Measurements from ENCODE around the gene AJAP1. TPM values are rescaled to one million over a fixed set of nuclear protein-coding genes. Genes with fewer than 3 reads are reported as not detected.

The AJAP1 gene
- total and polyA plus RNA-seq, 7 donors = 0.04 to 0.95 (median 0.55) TPM; not detected in 1

GRCh38 chr1:4627353-4627752, 27.1 kb upstream of the AJAP1 start:
- H3K9me3 ChIP-seq = no peaks in the 10 kb centered on the region
- peak; percentile 49 for DNase-seq
- 67 to 79% methylated on average over 12 of the region's 12 CpGs for WGBS, 2 donors
- no peaks in the 10 kb centered on the region for H3K27me3 ChIP-seq
- no peak overlapping the region for H3K27ac ChIP-seq
- H3K4me3 ChIP-seq = no peak overlapping the region
- H3K36me3 ChIP-seq = no peaks in the 10 kb centered on the region
- H3K4me1 ChIP-seq = no peaks in the 10 kb centered on the region
- TF ChIP-seq POLR2A (IDR thresholded peaks at IDR 0.05) (no peak), EP300 (IDR thresholded peaks at IDR 0.05) (no peak), CTCF (IDR thresholded peaks at IDR 0.05) (no peak), POLR2AphosphoS5 (IDR thresholded peaks at IDR 0.05) (no peak)
- intact Hi-C loops (cut with DNase I) = no loop called here

- no peak overlapping the region for H3K27ac ChIP-seq
- no peak for DNase-seq
- no peak overlapping the region for H3K4me3 ChIP-seq
- intact Hi-C loops (cut with DNase I) = no loop called here
- no peaks in the 10 kb centered on the region for H3K9me3 ChIP-seq
- no peaks in the 10 kb centered on the region for H3K27me3 ChIP-seq
- no peak for TF ChIP-seq CTCF (IDR thresholded peaks at IDR 0.05)
- no peak for TF ChIP-seq POLR2AphosphoS5 (IDR thresholded peaks at IDR 0.05)
- TF ChIP-seq EP300 (IDR thresholded peaks at IDR 0.05) = no peak
- TF ChIP-seq POLR2A (IDR thresholded peaks at IDR 0.05) = no peak
- H3K36me3 ChIP-seq = no peaks in the 10 kb centered on the region
- H3K4me1 ChIP-seq = no peaks in the 10 kb centered on the region
- 81 to 89% methylated on average over 7 of the region's 7 CpGs for WGBS, 2 donors
Observed at GRCh38 chr1:4628992-4629391, 25.4 kb upstream of the AJAP1 start.

GRCh38 chr1:4630561-4630960, 23.8 kb upstream of the AJAP1 start:
- TF ChIP-seq EP300 (IDR thresholded peaks at IDR 0.05) (no peak), POLR2A (IDR thresholded peaks at IDR 0.05) (no peak), CTCF (IDR thresholded peaks at IDR 0.05) (no peak), POLR2AphosphoS5 (IDR thresholded peaks at IDR 0.05) (no peak)
- DNase-seq = no peak
- H3K27me3 ChIP-seq = no peaks in the 10 kb centered on the region

GRCh38 chr1:4631321-4631720, 23.1 kb upstream of the AJAP1 start:
- no peak for DNase-seq
- no peaks in the 10 kb centered on the region for H3K36me3 ChIP-seq
- no peaks in the 10 kb centered on the region for H3K9me3 ChIP-seq
- H3K4me3 ChIP-seq = no peak overlapping the region
- no peaks in the 10 kb centered on the region for H3K4me1 ChIP-seq
- 63 to 76% methylated on average over 5 of the region's 5 CpGs for WGBS, 2 donors
- intact Hi-C loops (cut with DNase I) = no loop called here
- no peak overlapping the region for H3K27ac ChIP-seq
- no peaks in the 10 kb centered on the region for H3K27me3 ChIP-seq
- TF ChIP-seq POLR2AphosphoS5 (IDR thresholded peaks at IDR 0.05) (no peak), POLR2A (IDR thresholded peaks at IDR 0.05) (no peak), EP300 (IDR thresholded peaks at IDR 0.05) (no peak), CTCF (IDR thresholded peaks at IDR 0.05) (no peak)

More at GRCh38 chr1:4630561-4630960, 23.8 kb upstream of the AJAP1 start:
- H3K36me3 ChIP-seq = no peaks in the 10 kb centered on the region
- H3K4me1 ChIP-seq = no peaks in the 10 kb centered on the region
- H3K27ac ChIP-seq = no peak overlapping the region
- no peaks in the 10 kb centered on the region for H3K9me3 ChIP-seq
- intact Hi-C loops (cut with DNase I) = no loop called here
- 75 to 76% methylated on average over 7 of the region's 7 CpGs for WGBS, 2 donors
- H3K4me3 ChIP-seq = no peak overlapping the region

- Histone ChIP-seq H3K36me3 (no peaks in the 10 kb centered on the region), H3K27me3 (no peaks in the 10 kb centered on the region), H3K27ac (no peak overlapping the region), H3K9me3 (no peaks in the 10 kb centered on the region), H3K4me3 (no peak overlapping the region), H3K4me1 (no peaks in the 10 kb centered on the region)
- 80 to 86% methylated on average over 9 of the region's 9 CpGs for WGBS, 2 donors
- intact Hi-C loops (cut with DNase I) = no loop called here
- TF ChIP-seq CTCF (IDR thresholded peaks at IDR 0.05) (no peak), POLR2AphosphoS5 (IDR thresholded peaks at IDR 0.05) (no peak)
- DNase-seq = peak; percentile 33
Observed at GRCh38 chr1:4633346-4633745, 21.1 kb upstream of the AJAP1 start.

Data from sigmoid colon (tissue), 7 donors.